ENCODE results near the gene MUTYH. TPM values are rescaled to one million over a fixed set of nuclear protein-coding genes. Genes with fewer than 3 reads are reported as not detected.

MUTYH gene
- total RNA-seq, 1 experiment from 2014 or later = 53.2 TPM

DNA sequence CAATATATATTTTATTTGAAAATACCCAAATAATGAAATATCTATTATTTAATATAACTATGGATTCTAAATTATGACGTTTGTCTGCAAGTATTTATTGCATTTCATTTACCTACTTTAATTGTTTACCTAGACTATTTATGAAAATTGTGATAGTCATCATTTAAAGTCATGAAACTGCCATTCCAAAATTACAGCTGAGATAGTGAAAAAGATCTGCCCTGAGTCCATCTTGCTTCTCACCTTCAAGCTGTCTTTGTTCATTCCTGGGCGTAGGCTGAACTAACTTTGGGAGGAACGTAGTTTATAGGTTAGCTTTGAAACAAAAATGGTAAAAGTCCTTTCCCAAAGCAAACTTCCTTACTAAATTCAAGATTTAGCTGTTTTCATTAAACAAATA is 26.0 kb downstream of the MUTYH start:
- no TSS peak for BruUV-seq (replicated peaks)
- no peaks in the 10 kb centered on the region for H3K27me3 ChIP-seq (ENCODE audit: insufficient read depth, low read depth)
- no peaks in the 10 kb centered on the region for H3K4me1 ChIP-seq (replicated peaks; ENCODE audit: insufficient read depth)
- no peak overlapping the region for H3K4me3 ChIP-seq
- H4K20me1 ChIP-seq (ENCODE audit: insufficient read depth) = no peaks in the 10 kb centered on the region
- H3K9me3 ChIP-seq (ENCODE audit: insufficient read depth, low read depth) = no peaks in the 10 kb centered on the region
- H3K79me2 ChIP-seq (ENCODE audit: low read depth) = no peaks in the 10 kb centered on the region
- H3K27ac ChIP-seq = no peak overlapping the region
- POLR2A ChIA-PET (ENCODE audit: unreplicated experiment) = no interaction called here
- DNase-seq = no peak
- CTCF ChIA-PET = no interaction called here
- intact Hi-C loops (cut with micrococcal nuclease; ENCODE audit: unreplicated experiment) = no loop called here
- TF ChIP-seq, protein P1, sequence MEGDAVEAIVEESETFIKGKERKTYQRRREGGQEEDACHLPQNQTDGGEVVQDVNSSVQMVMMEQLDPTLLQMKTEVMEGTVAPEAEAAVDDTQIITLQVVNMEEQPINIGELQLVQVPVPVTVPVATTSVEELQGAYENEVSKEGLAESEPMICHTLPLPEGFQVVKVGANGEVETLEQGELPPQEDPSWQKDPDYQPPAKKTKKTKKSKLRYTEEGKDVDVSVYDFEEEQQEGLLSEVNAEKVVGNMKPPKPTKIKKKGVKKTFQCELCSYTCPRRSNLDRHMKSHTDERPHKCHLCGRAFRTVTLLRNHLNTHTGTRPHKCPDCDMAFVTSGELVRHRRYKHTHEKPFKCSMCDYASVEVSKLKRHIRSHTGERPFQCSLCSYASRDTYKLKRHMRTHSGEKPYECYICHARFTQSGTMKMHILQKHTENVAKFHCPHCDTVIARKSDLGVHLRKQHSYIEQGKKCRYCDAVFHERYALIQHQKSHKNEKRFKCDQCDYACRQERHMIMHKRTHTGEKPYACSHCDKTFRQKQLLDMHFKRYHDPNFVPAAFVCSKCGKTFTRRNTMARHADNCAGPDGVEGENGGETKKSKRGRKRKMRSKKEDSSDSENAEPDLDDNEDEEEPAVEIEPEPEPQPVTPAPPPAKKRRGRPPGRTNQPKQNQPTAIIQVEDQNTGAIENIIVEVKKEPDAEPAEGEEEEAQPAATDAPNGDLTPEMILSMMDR (conservative IDR thresholded peaks at IDR 0.05) = no peak
- no peak for TF ChIP-seq EZH2 (IDR thresholded peaks at IDR 0.05; ENCODE audit: low read depth)
- no peaks in the 10 kb centered on the region; the same call in 1 of the 2 replicates for H3F3A ChIP-seq (ENCODE audit: insufficient read depth, low read depth)
- no peaks in the 10 kb centered on the region for H3K9me2 ChIP-seq (ENCODE audit: insufficient read depth)
- no peaks in the 10 kb centered on the region for H3K36me3 ChIP-seq (ENCODE audit: low read depth)
- no peak overlapping the region for H3K4me2 ChIP-seq
- H2AFZ ChIP-seq = no peak overlapping the region

DNA sequence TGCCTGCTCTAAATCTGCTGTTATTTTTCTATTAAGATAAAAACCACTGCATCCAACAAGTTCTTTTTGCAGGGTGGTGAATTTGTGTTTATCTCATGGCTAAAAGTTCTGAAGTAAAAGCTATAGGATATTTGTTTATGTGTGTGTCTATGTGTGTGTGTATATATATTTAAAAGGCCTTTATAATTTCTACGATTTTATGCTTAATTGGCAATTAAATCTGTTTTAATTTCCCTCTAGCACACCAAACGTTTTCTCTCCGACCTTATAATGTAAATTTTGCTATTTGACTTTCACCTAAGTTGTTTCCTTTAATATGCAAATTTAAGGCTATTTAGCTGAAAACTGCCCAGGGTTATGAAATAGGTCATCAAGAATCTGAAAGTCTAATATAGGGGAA is 33.3 kb downstream of the MUTYH start:
- H2AFZ ChIP-seq = no peak overlapping the region
- no peak for TF ChIP-seq EZH2 (IDR thresholded peaks at IDR 0.05; ENCODE audit: low read depth)
- TF ChIP-seq, protein P1 (conservative IDR thresholded peaks at IDR 0.05) = no peak
- H3K4me3 ChIP-seq = no peak overlapping the region
- peaks cover 12% of the 10 kb centered on the region; the same call in 1 of the 2 replicates for H3F3A ChIP-seq (ENCODE audit: insufficient read depth, low read depth)
- H3K4me1 ChIP-seq (replicated peaks; ENCODE audit: insufficient read depth) = peaks cover 10% of the 10 kb centered on the region
- H4K20me1 ChIP-seq (ENCODE audit: insufficient read depth) = no peaks in the 10 kb centered on the region
- ChIA-PET POLR2A (ENCODE audit: unreplicated experiment) (no interaction called here), CTCF (interaction anchor here (0.6 kb wide), 1 partner anchor 179 kb away, joined by 13 read pairs; no protein-coding TSS in a partner anchor)
- no peaks in the 10 kb centered on the region for H3K36me3 ChIP-seq (ENCODE audit: low read depth)
- DNase-seq = no peak
- no TSS peak for BruUV-seq (replicated peaks)
- H3K9me3 ChIP-seq (ENCODE audit: insufficient read depth, low read depth) = no peaks in the 10 kb centered on the region
- no peaks in the 10 kb centered on the region for H3K27me3 ChIP-seq (ENCODE audit: insufficient read depth, low read depth)
- H3K79me2 ChIP-seq (ENCODE audit: low read depth) = no peaks in the 10 kb centered on the region
- H3K9me2 ChIP-seq (ENCODE audit: insufficient read depth) = no peaks in the 10 kb centered on the region
- intact Hi-C loops (cut with micrococcal nuclease; ENCODE audit: unreplicated experiment) = no loop called here
- no peak overlapping the region for H3K27ac ChIP-seq
- no peak overlapping the region for H3K4me2 ChIP-seq

DNA sequence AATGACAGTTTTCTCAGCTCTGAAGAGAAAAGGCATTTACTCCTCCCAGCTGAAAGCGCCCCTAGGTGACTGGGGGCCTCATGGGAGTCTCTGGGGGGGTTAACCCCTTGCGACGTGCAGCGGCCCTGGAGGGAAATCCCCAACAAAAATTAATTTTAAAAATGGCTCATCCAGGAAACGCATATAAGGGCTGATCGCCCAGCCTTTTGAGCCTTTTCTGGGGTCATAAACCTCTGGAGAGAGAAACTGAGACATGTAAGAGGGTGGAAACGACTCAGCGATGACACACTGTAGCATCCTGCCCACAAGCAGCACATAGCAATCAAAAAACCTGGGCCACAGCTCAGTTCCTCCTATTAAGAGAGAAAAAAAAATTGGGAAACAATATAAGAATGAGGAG is 33.9 kb downstream of the MUTYH start:
- Histone ChIP-seq H4K20me1 (ENCODE audit: insufficient read depth) (no peaks in the 10 kb centered on the region), H3K36me3 (ENCODE audit: low read depth) (no peaks in the 10 kb centered on the region), H3K9me2 (ENCODE audit: insufficient read depth) (no peaks in the 10 kb centered on the region), H3K4me2 (no peak overlapping the region), H3K4me3 (no peak overlapping the region), H2AFZ (no peak overlapping the region), H3K27me3 (ENCODE audit: insufficient read depth, low read depth) (no peaks in the 10 kb centered on the region), H3F3A (ENCODE audit: insufficient read depth, low read depth) (peaks cover 17% of the 10 kb centered on the region; the same call in 1 of the 2 replicates), H3K79me2 (ENCODE audit: low read depth) (no peaks in the 10 kb centered on the region), H3K4me1 (replicated peaks; ENCODE audit: insufficient read depth) (peaks cover 10% of the 10 kb centered on the region), H3K9me3 (ENCODE audit: insufficient read depth, low read depth) (no peaks in the 10 kb centered on the region), H3K27ac (no peak overlapping the region)
- ChIA-PET CTCF (interaction anchor here (0.6 to 0.7 kb wide), 2 partner anchors 180 to 186 kb away, joined by 3 to 13 read pairs; no protein-coding TSS in a partner anchor), POLR2A (ENCODE audit: unreplicated experiment) (no interaction called here)
- TF ChIP-seq, protein P1 (conservative IDR thresholded peaks at IDR 0.05) = no peak
- no peak for TF ChIP-seq EZH2 (IDR thresholded peaks at IDR 0.05; ENCODE audit: low read depth)
- no peak for DNase-seq
- no TSS peak for BruUV-seq (replicated peaks)
- intact Hi-C loops (cut with micrococcal nuclease; ENCODE audit: unreplicated experiment) = no loop called here

Data from PC-9 (cell line).